ENCODE results near the gene LRRC74B. TPM values are rescaled to one million over a fixed set of nuclear protein-coding genes. Genes with fewer than 3 reads are reported as not detected.

LRRC74B gene
- total RNA-seq, 6 experiments from 2014 or later = not detected

DNA sequence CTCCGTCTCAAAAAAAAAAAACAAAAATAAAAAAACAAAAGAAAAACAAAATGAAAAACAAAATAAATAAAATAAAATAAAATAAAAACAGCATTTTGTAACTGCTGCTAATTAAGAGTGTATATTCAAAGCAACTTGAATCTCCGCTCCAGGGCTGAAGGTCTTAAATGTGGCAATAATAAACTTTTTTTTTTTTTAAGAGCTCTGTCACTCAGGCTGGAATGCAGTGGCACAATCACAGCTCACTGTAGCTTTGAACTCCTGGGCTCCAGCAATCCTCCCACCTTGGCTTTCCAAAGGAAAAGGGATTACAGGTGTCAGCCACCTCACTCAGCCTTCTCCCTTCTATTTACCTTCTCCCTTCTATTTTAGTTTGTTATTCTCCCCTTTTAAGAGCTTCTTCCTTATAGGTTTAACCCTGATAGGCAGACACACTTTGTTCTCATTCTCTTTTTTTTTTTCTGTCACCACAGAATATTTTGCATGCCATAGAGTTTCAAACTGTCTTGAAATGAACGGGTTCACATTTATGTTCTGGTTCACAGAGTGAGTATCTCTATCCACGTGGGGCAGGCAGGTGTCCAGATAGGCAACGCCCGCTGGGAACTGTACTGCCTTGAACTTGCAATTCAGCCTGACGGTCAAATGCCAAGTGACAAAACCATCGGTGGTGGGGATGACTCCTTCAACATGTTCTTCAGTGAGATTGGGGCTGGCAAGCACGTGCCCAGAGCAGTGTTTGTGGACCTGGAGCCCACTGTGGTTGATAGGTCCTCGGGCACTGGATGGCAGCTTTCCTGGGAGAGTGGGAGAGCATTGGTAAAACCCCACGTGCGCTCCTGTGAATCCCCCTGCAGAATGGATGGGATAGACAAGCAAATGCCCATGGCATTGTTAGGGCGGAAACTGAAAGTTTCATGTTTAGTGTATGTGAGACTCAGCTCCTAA lies 19.4 kb downstream of the LRRC74B start:
- ATAC-seq = no peak
- no peaks in the 10 kb centered on the region for H3K9me3 ChIP-seq
- H3K4me3 ChIP-seq = no peak overlapping the region
- intact Hi-C loops (cut with DNase I) = no loop called here
- WGBS (ENCODE audit: insufficient coverage, low coverage, low lambda C conversion rate, missing lambda C conversion rate) = 42% methylated on average over 9 of the region's 13 CpGs
- no peaks in the 10 kb centered on the region for H3K4me1 ChIP-seq
- TF ChIP-seq, protein P1, sequence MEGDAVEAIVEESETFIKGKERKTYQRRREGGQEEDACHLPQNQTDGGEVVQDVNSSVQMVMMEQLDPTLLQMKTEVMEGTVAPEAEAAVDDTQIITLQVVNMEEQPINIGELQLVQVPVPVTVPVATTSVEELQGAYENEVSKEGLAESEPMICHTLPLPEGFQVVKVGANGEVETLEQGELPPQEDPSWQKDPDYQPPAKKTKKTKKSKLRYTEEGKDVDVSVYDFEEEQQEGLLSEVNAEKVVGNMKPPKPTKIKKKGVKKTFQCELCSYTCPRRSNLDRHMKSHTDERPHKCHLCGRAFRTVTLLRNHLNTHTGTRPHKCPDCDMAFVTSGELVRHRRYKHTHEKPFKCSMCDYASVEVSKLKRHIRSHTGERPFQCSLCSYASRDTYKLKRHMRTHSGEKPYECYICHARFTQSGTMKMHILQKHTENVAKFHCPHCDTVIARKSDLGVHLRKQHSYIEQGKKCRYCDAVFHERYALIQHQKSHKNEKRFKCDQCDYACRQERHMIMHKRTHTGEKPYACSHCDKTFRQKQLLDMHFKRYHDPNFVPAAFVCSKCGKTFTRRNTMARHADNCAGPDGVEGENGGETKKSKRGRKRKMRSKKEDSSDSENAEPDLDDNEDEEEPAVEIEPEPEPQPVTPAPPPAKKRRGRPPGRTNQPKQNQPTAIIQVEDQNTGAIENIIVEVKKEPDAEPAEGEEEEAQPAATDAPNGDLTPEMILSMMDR (IDR thresholded peaks at IDR 0.05) = no peak
- TF ChIP-seq POLR2A (IDR thresholded peaks at IDR 0.05) = no peak
- H3K36me3 ChIP-seq = no peaks in the 10 kb centered on the region
- H3K27me3 ChIP-seq = no peaks in the 10 kb centered on the region
- H3K27ac ChIP-seq = no peak overlapping the region
- peak in 1 of 3 donors; percentile 23 for DNase-seq

DNA sequence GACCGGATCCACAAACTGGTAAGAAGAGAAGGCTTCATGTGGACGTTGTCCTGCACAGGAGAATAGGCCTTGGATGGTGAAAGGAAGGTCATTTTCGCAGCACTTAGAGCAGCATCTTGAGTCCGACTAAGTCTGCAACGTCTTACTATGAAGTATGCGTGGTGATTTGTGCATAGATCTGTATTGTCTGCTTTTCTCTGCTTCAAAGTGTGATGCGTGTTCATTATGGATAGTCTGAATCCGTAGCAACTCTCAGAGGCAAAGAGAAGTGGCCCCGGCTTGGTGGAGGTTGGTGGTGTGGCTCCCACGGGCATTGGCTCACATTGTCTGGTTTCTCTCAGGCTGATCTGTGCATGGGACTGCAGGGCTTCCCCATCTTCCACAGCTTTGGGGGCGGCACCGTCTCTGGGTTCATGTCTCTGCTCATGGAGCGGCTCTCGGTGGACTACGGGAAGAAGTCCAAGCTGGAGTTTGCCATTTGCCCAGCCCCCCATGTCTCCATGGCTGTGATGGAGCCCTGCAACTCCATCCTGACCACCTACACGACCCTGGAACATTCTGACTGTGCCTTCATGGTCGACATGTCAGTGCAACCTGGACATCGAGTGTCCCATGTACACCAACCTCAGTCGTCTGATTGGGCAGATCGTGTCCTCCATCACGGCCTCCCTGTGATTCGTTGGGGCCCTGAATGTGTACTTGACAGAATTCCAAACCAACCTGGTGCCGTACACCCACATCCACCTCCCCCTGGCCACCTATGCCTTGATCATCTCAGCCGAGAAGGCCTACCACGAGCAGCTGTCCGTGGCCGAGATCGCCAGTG lies 21.5 kb downstream of the LRRC74B start:
- DNase-seq (no peak), ATAC-seq (no peak)
- TF ChIP-seq POLR2A (IDR thresholded peaks at IDR 0.05) = no peak
- TF ChIP-seq, protein P1 (IDR thresholded peaks at IDR 0.05) = no peak
- H3K4me1 ChIP-seq = no peaks in the 10 kb centered on the region
- no peak overlapping the region for H3K27ac ChIP-seq
- no peaks in the 10 kb centered on the region for H3K9me3 ChIP-seq
- H3K27me3 ChIP-seq = no peaks in the 10 kb centered on the region
- WGBS (ENCODE audit: insufficient coverage, low coverage, low lambda C conversion rate, missing lambda C conversion rate) = 65% methylated on average over 9 of the region's 28 CpGs
- no peak overlapping the region for H3K4me3 ChIP-seq
- intact Hi-C loops (cut with DNase I) = no loop called here
- H3K36me3 ChIP-seq = no peaks in the 10 kb centered on the region

DNA sequence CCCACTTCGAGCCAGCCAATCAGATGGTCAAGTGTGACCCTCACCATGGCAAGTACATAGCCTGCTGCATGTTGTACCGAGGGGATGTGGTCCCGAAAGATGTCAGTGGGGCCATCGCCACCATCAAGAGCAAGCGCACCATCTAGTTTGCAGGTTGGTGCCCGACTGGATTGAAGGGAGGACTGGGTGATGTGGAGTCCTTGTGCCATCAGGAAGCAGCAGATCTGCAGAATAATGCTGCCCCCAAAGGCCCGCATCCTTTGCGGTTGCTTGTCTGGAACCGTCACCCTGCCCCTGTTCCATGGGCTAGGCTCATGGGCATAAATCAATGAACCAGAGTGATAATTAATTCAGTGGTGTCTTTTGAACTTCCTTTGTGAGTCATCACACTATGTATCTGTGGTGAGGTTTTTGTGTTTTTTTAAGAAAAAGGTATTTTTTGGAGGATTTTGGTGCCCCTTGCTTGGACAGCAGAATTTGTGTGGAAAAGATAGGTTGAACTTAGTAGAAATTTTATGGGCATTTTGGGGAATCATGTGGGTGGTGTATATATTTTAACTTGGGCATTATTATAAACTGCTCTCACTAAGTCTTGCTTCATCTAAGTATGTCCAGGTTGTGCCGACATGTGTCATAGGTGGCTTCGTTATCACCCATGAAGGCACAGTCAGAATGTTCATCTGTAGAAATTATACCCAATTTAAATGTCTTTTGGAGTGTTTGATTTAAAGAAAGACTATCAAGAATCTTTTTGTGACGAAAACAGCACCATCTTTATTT lies 22.3 kb downstream of the LRRC74B start:
- H3K27me3 ChIP-seq = no peaks in the 10 kb centered on the region
- no peak overlapping the region for H3K27ac ChIP-seq
- TF ChIP-seq, protein P1 (IDR thresholded peaks at IDR 0.05) = no peak
- no peak for TF ChIP-seq POLR2A (IDR thresholded peaks at IDR 0.05)
- no peak overlapping the region for H3K4me3 ChIP-seq
- WGBS (ENCODE audit: insufficient coverage, low coverage, low lambda C conversion rate, missing lambda C conversion rate) = 94% methylated on average over 3 of the region's 12 CpGs
- no peak for ATAC-seq
- H3K9me3 ChIP-seq = no peaks in the 10 kb centered on the region
- no peaks in the 10 kb centered on the region for H3K4me1 ChIP-seq
- H3K36me3 ChIP-seq = no peaks in the 10 kb centered on the region
- no peak for DNase-seq
- intact Hi-C loops (cut with DNase I) = no loop called here

DNA sequence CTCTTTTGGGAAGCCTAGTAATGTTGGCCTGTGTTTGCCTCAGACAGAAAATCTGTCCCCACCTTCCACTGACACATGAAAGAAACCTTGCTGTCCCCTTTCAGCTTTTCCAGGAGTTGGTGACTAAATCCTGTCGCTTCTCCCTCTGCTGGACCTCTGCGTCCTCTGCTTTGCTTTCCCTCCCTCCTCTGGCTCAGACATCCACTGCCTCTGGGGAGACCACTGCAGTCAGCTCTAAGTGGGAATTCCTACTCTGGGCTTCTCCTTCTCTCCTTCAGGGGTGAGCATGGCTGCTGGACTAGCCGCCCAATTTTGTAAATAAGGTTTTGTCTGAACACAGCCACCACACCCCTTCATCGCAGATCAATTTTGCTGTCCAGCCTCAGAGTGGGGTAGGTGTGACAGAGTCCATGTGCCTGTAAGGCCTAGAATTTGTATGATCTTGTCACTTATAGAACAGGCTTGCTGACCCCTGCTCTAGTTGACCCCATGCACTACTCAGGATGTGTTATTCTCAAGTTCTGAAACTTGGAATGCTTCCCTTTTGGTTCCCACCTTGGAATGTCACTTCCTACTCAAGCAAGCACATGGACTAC lies 23.0 kb downstream of the LRRC74B start:
- H3K9me3 ChIP-seq = no peaks in the 10 kb centered on the region
- WGBS (ENCODE audit: insufficient coverage, low coverage, low lambda C conversion rate, missing lambda C conversion rate) = 69% methylated on average over 3 of the region's 4 CpGs
- H3K36me3 ChIP-seq = no peaks in the 10 kb centered on the region
- intact Hi-C loops (cut with DNase I) = no loop called here
- H3K4me1 ChIP-seq = no peaks in the 10 kb centered on the region
- ATAC-seq = no peak
- H3K27me3 ChIP-seq = no peaks in the 10 kb centered on the region
- no peak overlapping the region for H3K4me3 ChIP-seq
- TF ChIP-seq, protein P1 (IDR thresholded peaks at IDR 0.05) = no peak
- no peak for TF ChIP-seq POLR2A (IDR thresholded peaks at IDR 0.05)
- DNase-seq = no peak
- no peak overlapping the region for H3K27ac ChIP-seq
